Skeletal muscle satellite cell (primary cell): ENCODE results near the gene RNF141.

Experiments used
- H3K27me3 ChIP-seq: 2 replicates; pipeline ENCODE4 v1.7.0; 2013; ENCODE audit warnings: low read length; ENCODE audit not compliant: control insufficient read depth, insufficient read depth
- H3K36me3 ChIP-seq: 2 replicates; pipeline ENCODE4 v1.7.0; 2013; ENCODE audit warnings: mild to moderate bottlenecking, control low read depth, low read length; ENCODE audit not compliant: insufficient read depth
- H3K4me1 ChIP-seq: 2 replicates; pipeline ENCODE4 v1.7.0; 2013; ENCODE audit warnings: low read length; ENCODE audit not compliant: control insufficient read depth, insufficient read depth
- H3K4me2 ChIP-seq: 2 replicates; pipeline ENCODE4 v1.7.0; 2013; ENCODE audit warnings: mild to moderate bottlenecking, low read length
- H3K4me3 ChIP-seq: 2 replicates; pipeline ENCODE4 v1.7.0; 2013; ENCODE audit warnings: low read length
- H3K9ac ChIP-seq: 2 replicates; pipeline ENCODE4 v1.7.0; 2013; ENCODE audit warnings: mild to moderate bottlenecking, low read depth, low read length, moderate library complexity
- H3K9me3 ChIP-seq: replicated peaks from 2 replicates; pipeline ENCODE4 v1.7.0; 2013; ENCODE audit warnings: mild to moderate bottlenecking, control low read depth, low read length

The RNF141 gene

GRCh38 chr11:10519630-10520029 is 21.4 kb downstream of the RNF141 start:
- peaks cover 6% of the 10 kb centered on the region for H3K4me1 ChIP-seq
- no peak overlapping the region for H3K4me3 ChIP-seq
- H3K9me3 ChIP-seq, result no peaks in the 10 kb centered on the region
- peaks cover 51% of the 10 kb centered on the region for H3K36me3 ChIP-seq
- no peak overlapping the region for H3K9ac ChIP-seq
- no peaks in the 10 kb centered on the region for H3K27me3 ChIP-seq
- H3K4me2 ChIP-seq, result no peak overlapping the region

DNA sequence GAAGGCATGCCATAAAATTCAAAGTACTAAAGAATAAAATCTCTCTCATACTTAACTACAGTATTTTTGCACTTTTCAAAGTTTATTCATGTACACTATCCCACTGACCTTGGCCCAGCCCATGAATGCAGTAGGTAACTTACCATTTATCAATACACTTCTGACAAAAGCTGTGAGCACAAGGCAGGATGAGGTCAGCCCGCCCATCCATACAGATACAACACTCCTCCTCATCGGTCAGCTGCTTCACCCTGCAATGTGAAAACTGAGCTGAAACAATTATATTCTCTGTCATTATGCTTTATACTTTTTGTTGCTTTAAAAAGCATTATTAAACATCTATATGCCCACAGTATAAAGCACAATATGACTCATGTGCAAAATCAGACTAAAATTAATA is 22.1 kb downstream of the RNF141 start:
- no peak overlapping the region for H3K9ac ChIP-seq
- H3K9me3 ChIP-seq, result no peaks in the 10 kb centered on the region
- H3K4me2 ChIP-seq, result no peak overlapping the region
- H3K27me3 ChIP-seq, result no peaks in the 10 kb centered on the region
- peaks cover 13% of the 10 kb centered on the region for H3K4me1 ChIP-seq
- peaks cover 50% of the 10 kb centered on the region for H3K36me3 ChIP-seq
- no peak overlapping the region for H3K4me3 ChIP-seq

DNA sequence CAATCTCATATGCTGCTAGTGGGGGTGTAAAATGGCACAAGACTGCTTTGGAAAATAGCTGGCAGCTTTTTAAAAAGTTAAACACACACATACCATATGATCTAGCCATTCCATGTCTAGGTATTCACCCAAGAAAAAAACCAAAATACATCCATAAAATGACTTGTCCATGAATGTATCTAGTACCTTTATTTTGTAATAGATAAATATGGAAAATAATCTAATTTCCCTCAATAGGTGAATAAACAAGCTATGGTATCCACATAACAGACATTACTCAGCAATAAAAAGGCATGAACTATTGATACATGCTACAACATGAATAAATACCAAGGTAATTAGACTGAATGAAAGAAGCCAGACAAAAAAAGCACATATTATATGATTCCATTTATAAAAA is 22.9 kb downstream of the RNF141 start:
- Histone ChIP-seq H3K9me3 (no peaks in the 10 kb centered on the region), H3K9ac (no peak overlapping the region), H3K27me3 (no peaks in the 10 kb centered on the region), H3K4me1 (peaks cover 13% of the 10 kb centered on the region), H3K4me3 (no peak overlapping the region), H3K4me2 (no peak overlapping the region), H3K36me3 (peaks cover 42% of the 10 kb centered on the region)

- H3K4me2 ChIP-seq, result no peak overlapping the region
- H3K27me3 ChIP-seq, result no peaks in the 10 kb centered on the region
- no peaks in the 10 kb centered on the region for H3K9me3 ChIP-seq
- peaks cover 13% of the 10 kb centered on the region for H3K4me1 ChIP-seq
- no peak overlapping the region for H3K4me3 ChIP-seq
- H3K36me3 ChIP-seq, result peaks cover 25% of the 10 kb centered on the region
- H3K9ac ChIP-seq, result no peak overlapping the region
Measured at GRCh38 chr11:10515418-10515817, 25.6 kb downstream of the RNF141 start.

GRCh38 chr11:10514709-10515108 is 26.3 kb downstream of the RNF141 start:
- H3K9ac ChIP-seq, result peak overlapping the region; percentile 6
- peaks cover 21% of the 10 kb centered on the region for H3K36me3 ChIP-seq
- peak overlapping the region; percentile 8 for H3K4me2 ChIP-seq
- no peak overlapping the region for H3K4me3 ChIP-seq
- H3K27me3 ChIP-seq, result no peaks in the 10 kb centered on the region
- H3K9me3 ChIP-seq, result no peaks in the 10 kb centered on the region
- H3K4me1 ChIP-seq, result peaks cover 13% of the 10 kb centered on the region

- H3K27me3 ChIP-seq, result no peaks in the 10 kb centered on the region
- peaks cover 13% of the 10 kb centered on the region for H3K4me1 ChIP-seq
- H3K4me3 ChIP-seq, result no peak overlapping the region
- H3K9ac ChIP-seq, result peak overlapping the region; percentile 6
- no peaks in the 10 kb centered on the region for H3K9me3 ChIP-seq
- H3K36me3 ChIP-seq, result peaks cover 16% of the 10 kb centered on the region
- peak overlapping the region; percentile 8 for H3K4me2 ChIP-seq
Measured at GRCh38 chr11:10514202-10514601, 26.8 kb downstream of the RNF141 start.

DNA sequence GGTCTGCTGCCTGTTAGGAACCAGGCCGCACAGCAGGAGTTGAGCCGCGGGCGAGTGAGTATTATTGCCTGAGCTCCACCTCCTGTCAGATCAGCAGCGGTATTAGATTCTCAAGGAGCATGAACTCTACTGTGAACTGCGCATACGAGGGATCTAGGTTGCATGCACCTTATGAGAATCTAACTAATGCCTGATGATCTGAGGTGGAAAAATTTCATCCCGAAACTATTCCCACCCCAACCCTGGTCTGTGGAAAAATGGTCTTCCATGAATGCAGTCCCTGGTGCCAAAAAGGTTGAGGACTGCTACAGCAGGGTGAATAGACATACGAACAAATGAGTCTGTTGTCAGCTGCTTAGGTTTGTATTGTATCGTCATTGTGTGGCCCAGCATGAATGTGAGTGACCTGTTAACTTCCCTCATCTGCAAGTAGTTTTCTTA is 29.8 kb downstream of the RNF141 start:
- Histone ChIP-seq H3K4me1 (peaks cover 13% of the 10 kb centered on the region), H3K9me3 (no peaks in the 10 kb centered on the region), H3K36me3 (peaks cover 17% of the 10 kb centered on the region), H3K9ac (no peak overlapping the region), H3K4me3 (no peak overlapping the region), H3K27me3 (no peaks in the 10 kb centered on the region), H3K4me2 (no peak overlapping the region)

GRCh38 chr11:10506008-10506370 is 35.0 kb downstream of the RNF141 start:
- H3K36me3 ChIP-seq, result peaks cover 43% of the 10 kb centered on the region

GRCh38 chr11:10505278-10506007 is 35.5 kb downstream of the RNF141 start:
- Histone ChIP-seq H3K36me3 (peaks cover 48% of the 10 kb centered on the region), H3K9ac (no peak overlapping the region), H3K4me1 (peaks cover 10% of the 10 kb centered on the region)

More at GRCh38 chr11:10506008-10506370, 35.0 kb downstream of the RNF141 start:
- H3K9me3 ChIP-seq, result no peaks in the 10 kb centered on the region
- H3K4me2 ChIP-seq, result no peak overlapping the region
- H3K4me3 ChIP-seq, result no peak overlapping the region
- peaks cover 10% of the 10 kb centered on the region for H3K4me1 ChIP-seq
- H3K27me3 ChIP-seq, result no peaks in the 10 kb centered on the region
- H3K9ac ChIP-seq, result no peak overlapping the region

DNA sequence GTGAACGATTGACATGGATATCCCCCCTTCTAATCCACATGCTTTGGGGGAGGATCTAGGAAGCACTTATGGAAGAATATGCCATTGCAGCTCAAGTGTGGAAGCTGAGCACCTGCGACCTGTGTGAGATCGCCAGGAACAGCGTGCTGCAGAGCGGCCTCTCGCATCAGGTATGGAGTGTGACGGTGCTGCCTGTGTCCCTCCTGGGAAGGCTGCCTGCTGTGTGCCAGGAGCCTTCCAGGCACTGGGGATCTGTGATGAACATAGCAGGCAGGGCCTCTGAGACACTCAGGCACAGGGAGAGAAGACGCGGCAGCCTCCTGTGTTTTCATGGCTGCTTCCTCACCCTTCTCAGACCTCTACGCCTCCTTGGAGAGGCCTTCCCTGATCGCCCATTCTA is 36.5 kb downstream of the RNF141 start:
- Histone ChIP-seq H3K9ac (no peak overlapping the region), H3K27me3 (no peaks in the 10 kb centered on the region), H3K4me1 (peaks cover 10% of the 10 kb centered on the region), H3K36me3 (peaks cover 57% of the 10 kb centered on the region), H3K9me3 (no peaks in the 10 kb centered on the region), H3K4me2 (no peak overlapping the region), H3K4me3 (no peak overlapping the region)

More at GRCh38 chr11:10505278-10506007, 35.5 kb downstream of the RNF141 start:
- H3K4me2 ChIP-seq, result no peak overlapping the region
- no peak overlapping the region for H3K4me3 ChIP-seq
- H3K27me3 ChIP-seq, result no peaks in the 10 kb centered on the region
- H3K9me3 ChIP-seq, result no peaks in the 10 kb centered on the region

- Histone ChIP-seq H3K36me3 (peaks cover 60% of the 10 kb centered on the region), H3K4me1 (peaks cover 10% of the 10 kb centered on the region), H3K27me3 (no peaks in the 10 kb centered on the region), H3K4me3 (no peak overlapping the region), H3K9me3 (no peaks in the 10 kb centered on the region), H3K9ac (no peak overlapping the region), H3K4me2 (no peak overlapping the region)
Measured at GRCh38 chr11:10503777-10504480, 37.1 kb downstream of the RNF141 start.

- no peak overlapping the region for H3K4me2 ChIP-seq
- no peaks in the 10 kb centered on the region for H3K27me3 ChIP-seq
- H3K4me1 ChIP-seq, result peaks cover 10% of the 10 kb centered on the region
- no peak overlapping the region for H3K9ac ChIP-seq
- H3K9me3 ChIP-seq, result no peaks in the 10 kb centered on the region
- peaks cover 63% of the 10 kb centered on the region for H3K36me3 ChIP-seq
- no peak overlapping the region for H3K4me3 ChIP-seq
Measured at GRCh38 chr11:10503221-10503620, 37.8 kb downstream of the RNF141 start.
